Tibial nerve (tissue), 4 donors: ENCODE results near the gene SEMA3C. TPM values are rescaled to one million over a fixed set of nuclear protein-coding genes. Genes with fewer than 3 reads are reported as not detected.

ENCODE experiments used
- DNase-seq, 2 donors: peaks; one replicate each; pipeline ENCODE4 v3.0.0-alpha.2; 2019; ENCODE audit warnings: low spot score in 2 of 2
- H3K27ac ChIP-seq, 4 donors: fragments of 200-600 bp; sonication (generic) in 3 of 4; one replicate each; pipeline ENCODE4 v1.5.1; 2017 to 2019; ENCODE audit warnings: mild to moderate bottlenecking in 1 of 4
- H3K27me3 ChIP-seq, 2 donors: fragments of 200-600 bp; sonication (generic) in 1 of 2; one replicate each; pipeline versions ENCODE4 v1.5.1 to v1.6.0; 2017 to 2019
- H3K36me3 ChIP-seq, 3 donors: fragments of 200-600 bp; sonication (generic); one replicate each; pipeline ENCODE4 v1.5.1; 2018 to 2019
- H3K4me1 ChIP-seq, 4 donors: fragments of 200-600 bp; sonication (generic) in 3 of 4; one replicate each; pipeline ENCODE4 v1.5.1; 2017 to 2019
- H3K4me3 ChIP-seq, 4 donors: fragments of 200-600 bp; sonication (generic) in 3 of 4; one replicate each; pipeline ENCODE4 v1.5.1; 2017 to 2019; ENCODE audit warnings: mild to moderate bottlenecking in 1 of 4, moderate library complexity in 1 of 4
- H3K9me3 ChIP-seq, 4 donors: fragments of 200-600 bp; sonication (generic) in 3 of 4; one replicate each; pipeline ENCODE4 v1.5.1; 2017 to 2019
- EP300 ChIP-seq, 2 donors: sonication (generic); formaldehyde crosslinking; IDR thresholded peaks; one replicate each; pipeline ENCODE4 v1.6.1; 2017; ENCODE audit warnings: antibody characterized with exemption in 2 of 2, mild to moderate bottlenecking in 1 of 2
- POLR2A ChIP-seq, 2 donors: fragments of 450-650 bp; IDR thresholded peaks; one replicate each; pipeline ENCODE4 v1.6.1; 2017; ENCODE audit warnings: antibody characterized with exemption in 2 of 2, mild to moderate bottlenecking in 2 of 2, moderate library complexity in 2 of 2
- WGBS, 2 donors: methylation state at CpG; one replicate each; pipeline ENCODE4 v1.1.5; 2018; 5-methylcytosine and 5-hydroxymethylcytosine counted together
- total RNA-seq, 4 donors: library from RNA; depleted of rRNA; stranded (reverse); fragments of >200 nt; gene quantifications; one replicate each; pipeline ENCODE4 v1.1.0, GENCODE V29; 2016
- TF ChIP-seq, protein P1 (sequence below), 5 experiments: fragments of 200-600 bp in 3 of 5; fragments of 450-650 bp in 2 of 5; sonication (generic) in 3 of 5; IDR thresholded peaks; one replicate each; pipeline ENCODE4 v1.5.1; 2016 to 2019; ENCODE audit warnings: antibody characterized with exemption in 5 of 5, mild to moderate bottlenecking in 3 of 5, moderate library complexity in 2 of 5

SEMA3C gene
- total RNA-seq, 4 donors from 2014 or later: 64.8 to 130 (median 118) TPM

DNA sequence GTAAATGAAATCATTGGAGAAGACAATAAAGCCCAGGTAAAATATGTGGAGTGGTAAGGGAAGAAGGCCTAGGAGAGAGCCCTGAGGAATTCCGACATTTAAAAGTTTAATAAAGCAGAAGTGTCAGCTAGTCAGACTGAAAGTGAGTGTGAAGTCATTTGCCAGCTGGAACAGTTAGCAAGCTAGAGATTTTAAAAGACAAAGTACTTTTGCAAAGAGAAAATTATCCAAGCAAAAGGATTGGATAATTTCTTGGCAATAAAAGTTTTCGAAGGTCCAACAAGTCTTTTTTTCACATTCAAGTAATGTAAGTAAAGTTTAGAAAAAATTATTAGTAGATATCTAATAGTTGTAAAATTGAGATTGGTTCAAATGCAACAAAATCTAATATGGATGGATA, 27.1 kb upstream of the SEMA3C start:
- Histone ChIP-seq H3K9me3 (no peaks in the 10 kb centered on the region), H3K27me3 (no peaks in the 10 kb centered on the region), H3K4me3 (no peak overlapping the region), H3K27ac (no peak overlapping the region), H3K4me1 (peaks cover 0 to 14% (median 3%) of the 10 kb centered on the region in 4 donors), H3K36me3 (no peaks in the 10 kb centered on the region)
- TF ChIP-seq, protein P1, sequence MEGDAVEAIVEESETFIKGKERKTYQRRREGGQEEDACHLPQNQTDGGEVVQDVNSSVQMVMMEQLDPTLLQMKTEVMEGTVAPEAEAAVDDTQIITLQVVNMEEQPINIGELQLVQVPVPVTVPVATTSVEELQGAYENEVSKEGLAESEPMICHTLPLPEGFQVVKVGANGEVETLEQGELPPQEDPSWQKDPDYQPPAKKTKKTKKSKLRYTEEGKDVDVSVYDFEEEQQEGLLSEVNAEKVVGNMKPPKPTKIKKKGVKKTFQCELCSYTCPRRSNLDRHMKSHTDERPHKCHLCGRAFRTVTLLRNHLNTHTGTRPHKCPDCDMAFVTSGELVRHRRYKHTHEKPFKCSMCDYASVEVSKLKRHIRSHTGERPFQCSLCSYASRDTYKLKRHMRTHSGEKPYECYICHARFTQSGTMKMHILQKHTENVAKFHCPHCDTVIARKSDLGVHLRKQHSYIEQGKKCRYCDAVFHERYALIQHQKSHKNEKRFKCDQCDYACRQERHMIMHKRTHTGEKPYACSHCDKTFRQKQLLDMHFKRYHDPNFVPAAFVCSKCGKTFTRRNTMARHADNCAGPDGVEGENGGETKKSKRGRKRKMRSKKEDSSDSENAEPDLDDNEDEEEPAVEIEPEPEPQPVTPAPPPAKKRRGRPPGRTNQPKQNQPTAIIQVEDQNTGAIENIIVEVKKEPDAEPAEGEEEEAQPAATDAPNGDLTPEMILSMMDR (IDR thresholded peaks at IDR 0.05): no peak
- TF ChIP-seq POLR2A (IDR thresholded peaks at IDR 0.05): no peak
- no peak for TF ChIP-seq EP300 (IDR thresholded peaks at IDR 0.05)
- 65 to 68% methylated on average over 2 of the region's 2 CpGs for WGBS, 2 donors
- no peak for DNase-seq

DNA sequence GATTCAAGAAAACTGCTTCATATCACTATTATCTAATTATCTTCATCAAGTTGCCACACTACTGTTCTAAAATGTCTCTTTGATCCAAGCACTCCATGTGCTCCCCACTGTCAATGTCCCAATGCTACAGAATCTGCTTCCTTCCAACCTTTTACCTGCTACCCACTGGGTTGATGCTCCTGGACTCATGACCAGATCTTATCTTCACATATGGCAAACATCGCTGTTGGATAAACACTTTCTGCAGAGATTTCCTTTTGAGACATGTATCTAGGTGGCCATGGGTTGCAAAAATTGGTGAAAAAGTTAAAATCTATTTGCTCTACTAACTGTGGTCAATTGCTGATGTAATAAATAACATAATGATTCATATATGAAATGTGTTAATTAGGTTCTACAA, 24.5 kb upstream of the SEMA3C start:
- H3K27me3 ChIP-seq: no peaks in the 10 kb centered on the region
- WGBS, 2 donors: 94 to 100% methylated on average over 1 of the region's 1 CpG
- peaks cover 0 to 14% (median 3%) of the 10 kb centered on the region in 4 donors for H3K4me1 ChIP-seq

DNA sequence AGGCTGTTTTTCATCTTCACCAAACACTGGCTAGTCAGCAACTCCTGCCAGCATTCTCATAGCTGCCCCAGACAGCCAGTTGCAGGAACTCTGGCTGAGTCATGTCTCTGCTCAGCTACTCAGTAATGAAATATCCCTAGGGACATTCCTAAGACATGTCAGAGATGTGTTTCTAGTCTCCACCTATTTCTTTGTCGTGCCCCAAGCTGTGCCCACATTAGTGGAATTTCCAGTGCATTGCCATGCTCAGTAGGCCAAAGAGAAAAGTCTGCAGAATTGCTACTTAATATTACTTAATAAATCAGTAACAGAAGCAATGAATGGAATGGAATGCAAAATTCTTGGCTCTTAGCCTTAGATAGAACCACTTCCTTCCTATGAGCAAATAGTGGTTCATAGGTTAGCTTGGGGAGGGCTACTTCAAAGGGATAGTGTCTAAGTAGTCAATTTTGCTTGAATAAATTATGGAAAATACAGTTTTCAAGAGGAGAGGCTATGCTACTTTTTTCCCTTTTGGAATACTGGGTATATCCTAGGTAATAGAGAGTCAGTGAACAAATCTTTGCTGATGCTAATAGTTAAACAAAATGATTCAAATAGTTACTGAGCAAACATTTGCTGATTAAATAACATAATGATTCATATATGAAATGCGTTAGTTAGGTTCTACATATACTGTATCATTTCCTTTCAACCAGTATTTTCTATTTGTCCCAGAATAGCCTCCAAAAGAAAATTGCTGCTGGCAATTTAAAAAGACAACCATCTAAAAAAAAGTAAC, 23.6 kb upstream of the SEMA3C start:
- TF ChIP-seq EP300 (IDR thresholded peaks at IDR 0.05): peak in 1 of 2 donors; percentile 50
- TF ChIP-seq, protein P1 (IDR thresholded peaks at IDR 0.05): no peak
- Histone ChIP-seq H3K27ac (peak overlapping the region in 1 of 4 donors; percentile 51), H3K4me1 (peaks cover 0 to 14% (median 3%) of the 10 kb centered on the region in 4 donors), H3K27me3 (no peaks in the 10 kb centered on the region), H3K4me3 (no peak overlapping the region), H3K9me3 (no peaks in the 10 kb centered on the region), H3K36me3 (no peaks in the 10 kb centered on the region)
- DNase-seq: no peak
- WGBS, 2 donors: 35 to 41% methylated on average over 2 of the region's 2 CpGs

More for the DNA sequence above, 24.5 kb upstream of the SEMA3C start:
- TF ChIP-seq, protein P1 (IDR thresholded peaks at IDR 0.05): no peak
- TF ChIP-seq POLR2A (IDR thresholded peaks at IDR 0.05): no peak
- Histone ChIP-seq H3K27ac (no peak overlapping the region), H3K4me3 (no peak overlapping the region), H3K36me3 (no peaks in the 10 kb centered on the region), H3K9me3 (no peaks in the 10 kb centered on the region)
- no peak for DNase-seq

DNA sequence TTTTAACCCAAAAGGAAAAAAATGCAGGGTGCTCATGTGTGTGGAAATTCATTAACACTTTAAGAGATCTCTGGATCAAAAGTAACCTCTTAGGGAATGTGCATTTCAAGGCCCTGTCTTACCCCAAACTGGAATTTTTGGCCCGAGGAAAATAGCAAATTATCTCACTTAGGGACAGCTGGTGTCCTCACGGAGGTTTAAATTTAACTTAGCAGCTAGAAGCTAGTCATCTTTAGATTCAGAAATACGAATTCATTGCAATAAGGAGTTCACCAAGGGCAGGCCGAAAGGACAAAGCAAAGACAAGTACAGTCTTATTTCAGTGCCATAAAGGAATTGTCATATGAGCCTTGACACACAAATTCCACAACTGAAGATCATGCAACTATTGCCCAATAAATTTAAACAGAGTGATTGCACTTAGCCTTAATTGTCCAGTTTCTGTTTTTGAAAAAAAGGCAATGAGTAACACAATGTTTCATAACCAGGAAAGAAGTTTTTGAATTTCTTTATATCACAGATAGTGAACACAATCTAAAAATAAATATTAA, 22.4 kb upstream of the SEMA3C start:
- Histone ChIP-seq H3K9me3 (no peaks in the 10 kb centered on the region), H3K27ac (peak overlapping the region in 1 of 4 donors; percentile 25), H3K4me3 (no peak overlapping the region), H3K27me3 (no peaks in the 10 kb centered on the region), H3K4me1 (peaks cover 0 to 14% (median 3%) of the 10 kb centered on the region in 4 donors), H3K36me3 (no peaks in the 10 kb centered on the region)
- WGBS, 2 donors: 52 to 53% methylated on average over 4 of the region's 4 CpGs
- DNase-seq: no peak
- TF ChIP-seq POLR2A (IDR thresholded peaks at IDR 0.05): no peak
- peak in 1 of 2 donors; percentile 76 for TF ChIP-seq EP300 (IDR thresholded peaks at IDR 0.05)
- TF ChIP-seq, protein P1 (IDR thresholded peaks at IDR 0.05): no peak

DNA sequence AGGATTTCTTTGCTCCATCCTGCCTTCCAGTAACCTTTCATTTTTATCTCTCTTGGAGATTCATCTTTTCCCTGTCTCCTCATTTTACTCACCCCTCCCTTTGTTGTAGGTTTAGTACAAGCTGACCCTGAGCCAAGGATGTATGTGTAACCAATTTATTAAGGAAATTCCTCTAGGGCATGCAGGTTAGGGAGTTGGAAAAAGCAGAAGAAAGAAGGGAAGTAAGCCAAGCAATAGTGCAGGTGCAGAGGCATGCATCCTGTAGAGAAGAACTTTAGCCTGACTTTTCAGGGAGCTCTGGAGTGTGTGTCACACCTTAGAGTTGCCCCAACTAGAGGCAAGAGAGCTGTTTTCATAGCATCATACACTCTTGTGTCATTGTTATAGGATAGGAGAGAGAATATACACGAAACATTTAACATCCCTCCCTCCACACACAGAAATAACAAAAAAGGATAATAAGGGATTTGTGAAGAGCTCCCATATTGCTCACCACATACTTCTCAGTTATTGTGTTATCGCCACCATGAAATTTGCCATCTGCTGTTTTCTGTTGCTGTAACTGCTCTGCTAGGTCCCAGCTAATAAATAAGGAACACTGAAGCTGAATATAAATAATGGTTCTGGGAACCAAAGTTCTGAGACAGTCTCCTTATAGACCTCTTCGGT, 21.8 kb upstream of the SEMA3C start:
- peaks cover 0 to 14% (median 3%) of the 10 kb centered on the region in 4 donors for H3K4me1 ChIP-seq
- no peak for DNase-seq
- H3K27ac ChIP-seq: peak overlapping the region in 1 of 4 donors; percentile 25
- H3K9me3 ChIP-seq: no peaks in the 10 kb centered on the region
- H3K27me3 ChIP-seq: no peaks in the 10 kb centered on the region
- WGBS, 2 donors: 81 to 82% methylated on average over 3 of the region's 3 CpGs
- no peak for TF ChIP-seq EP300 (IDR thresholded peaks at IDR 0.05)
- TF ChIP-seq POLR2A (IDR thresholded peaks at IDR 0.05): no peak
- TF ChIP-seq, protein P1 (IDR thresholded peaks at IDR 0.05): no peak
- H3K4me3 ChIP-seq: no peak overlapping the region
- H3K36me3 ChIP-seq: no peaks in the 10 kb centered on the region
